MM.1S (cell line): ENCODE data around the gene STRADA.

ENCODE experiments used
- DNase-seq: peaks from one replicate; pipeline ENCODE4 v3.0.0-alpha.2; 2015
- H2AFZ ChIP-seq: fragments of 300-600 bp; sonication (generic); 2 replicates; pipeline ENCODE4 v1.6.0; 2016; ENCODE audit warnings: antibody characterized with exemption, low read length
- H3F3A ChIP-seq: fragments of 300-600 bp; sonication (generic); 2 replicates; pipeline ENCODE4 v1.6.1; 2016; ENCODE audit warnings: mild to moderate bottlenecking, antibody characterized with exemption, low read length, moderate library complexity, mixed read lengths; ENCODE audit not compliant: insufficient read depth
- H3K27ac ChIP-seq: fragments of 300-600 bp; sonication (generic); 2 replicates; pipeline ENCODE4 v1.5.1; 2016; ENCODE audit warnings: mild to moderate bottlenecking, low read length
- H3K27me3 ChIP-seq: fragments of 300-600 bp; sonication (generic); replicated peaks from 2 replicates; pipeline ENCODE4 v1.6.0; 2016; ENCODE audit warnings: low read length; ENCODE audit not compliant: insufficient read depth
- H3K36me3 ChIP-seq: fragments of 300-600 bp; sonication (generic); replicated peaks from 2 replicates; pipeline ENCODE4 v1.6.1; 2016; ENCODE audit warnings: mild to moderate bottlenecking, low read length, mixed read lengths; ENCODE audit not compliant: insufficient read depth
- H3K4me1 ChIP-seq: fragments of 300-600 bp; sonication (generic); 2 replicates; pipeline ENCODE4 v1.6.1; 2016; ENCODE audit warnings: low read length, mixed read lengths
- H3K4me2 ChIP-seq: fragments of 300-600 bp; sonication (generic); 2 replicates; pipeline ENCODE4 v1.6.0; 2016; ENCODE audit warnings: low read depth, low read length
- H3K4me3 ChIP-seq: fragments of 300-600 bp; sonication (generic); 2 replicates; pipeline ENCODE4 v1.5.1; 2016; ENCODE audit warnings: low read length, mixed read lengths
- H3K79me2 ChIP-seq: fragments of 300-600 bp; sonication (generic); 2 replicates; pipeline ENCODE4 v1.6.1; 2016; ENCODE audit warnings: mixed run types, low read length, mixed read lengths
- H3K9ac ChIP-seq: fragments of 300-600 bp; sonication (generic); 2 replicates; pipeline ENCODE4 v1.6.1; 2016; ENCODE audit warnings: low read length, mixed read lengths
- H3K9me2 ChIP-seq: fragments of 300-600 bp; sonication (generic); replicated peaks from 2 replicates; pipeline ENCODE4 v1.6.1; 2016; ENCODE audit warnings: mild to moderate bottlenecking, low read length, mixed read lengths; ENCODE audit not compliant: insufficient read depth
- H3K9me3 ChIP-seq: fragments of 300-600 bp; sonication (generic); replicated peaks from 2 replicates; pipeline ENCODE4 v1.6.1; 2016; ENCODE audit warnings: mild to moderate bottlenecking, low read length, mixed read lengths; ENCODE audit not compliant: insufficient read depth
- H4K20me1 ChIP-seq: fragments of 300-600 bp; sonication (generic); 2 replicates; pipeline ENCODE4 v1.6.1; 2016; ENCODE audit warnings: mild to moderate bottlenecking, low read length, moderate library complexity, mixed read lengths; ENCODE audit not compliant: insufficient read depth
- EZH2 ChIP-seq: fragments of 300-600 bp; sonication (generic); optimal IDR thresholded peaks from 2 replicates; pipeline ENCODE3; 2017; ENCODE audit warnings: low read depth, mild to moderate bottlenecking, antibody characterized with exemption, low read length, mixed read lengths
- EZH2phosphoT487 ChIP-seq: fragments of 300-600 bp; sonication (generic); IDR thresholded peaks from 2 replicates; pipeline ENCODE4 v1.6.1; 2018; ENCODE audit warnings: antibody characterized with exemption, low read length
- TF ChIP-seq, protein P1 (sequence below): fragments of 300-600 bp; sonication (generic); IDR thresholded peaks from 2 replicates; pipeline ENCODE4 v1.5.1; 2016; ENCODE audit warnings: antibody characterized with exemption, low read length, mixed read lengths

Gene STRADA

DNA sequence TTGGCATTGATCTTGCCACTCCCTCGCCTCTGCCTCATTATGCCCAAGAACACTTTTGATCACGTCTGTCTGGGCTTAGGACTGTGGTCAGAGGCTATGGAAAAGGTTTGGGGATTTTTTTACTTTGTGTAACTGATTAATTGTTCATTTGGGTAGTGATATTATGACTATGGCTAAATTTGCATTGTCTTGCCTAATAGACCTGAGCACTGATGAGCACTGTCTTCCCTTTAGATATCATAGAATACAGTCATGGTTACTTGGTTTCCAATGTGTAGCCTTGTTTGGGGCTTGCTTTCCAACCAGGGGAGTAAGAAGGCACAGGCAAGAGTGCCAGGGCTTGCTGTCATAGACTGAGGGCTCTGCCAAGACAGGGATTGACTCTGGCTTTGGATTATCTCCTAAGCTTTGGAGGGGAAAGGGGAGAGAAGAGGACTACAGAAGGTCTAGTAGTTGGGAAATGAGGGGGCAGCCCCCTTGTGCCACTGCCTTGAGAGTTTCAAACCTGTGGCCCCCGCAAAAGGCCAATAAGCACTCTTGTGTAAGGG is 55.4 kb downstream of the STRADA start:
- H3K4me1 ChIP-seq = no peaks in the 10 kb centered on the region
- H3K27ac ChIP-seq = no peak overlapping the region
- no peaks in the 10 kb centered on the region for H3K79me2 ChIP-seq
- no peak overlapping the region for H3K9ac ChIP-seq
- H3K4me3 ChIP-seq = no peak overlapping the region
- no peak for DNase-seq
- H3F3A ChIP-seq = no peaks in the 10 kb centered on the region
- H3K9me2 ChIP-seq = no peaks in the 10 kb centered on the region
- H3K9me3 ChIP-seq = no peaks in the 10 kb centered on the region
- no peaks in the 10 kb centered on the region for H4K20me1 ChIP-seq
- H3K27me3 ChIP-seq = no peaks in the 10 kb centered on the region
- no peaks in the 10 kb centered on the region for H3K36me3 ChIP-seq
- H2AFZ ChIP-seq = no peak overlapping the region
- TF ChIP-seq EZH2 (no peak), EZH2phosphoT487 (no peak)
- TF ChIP-seq, protein P1, sequence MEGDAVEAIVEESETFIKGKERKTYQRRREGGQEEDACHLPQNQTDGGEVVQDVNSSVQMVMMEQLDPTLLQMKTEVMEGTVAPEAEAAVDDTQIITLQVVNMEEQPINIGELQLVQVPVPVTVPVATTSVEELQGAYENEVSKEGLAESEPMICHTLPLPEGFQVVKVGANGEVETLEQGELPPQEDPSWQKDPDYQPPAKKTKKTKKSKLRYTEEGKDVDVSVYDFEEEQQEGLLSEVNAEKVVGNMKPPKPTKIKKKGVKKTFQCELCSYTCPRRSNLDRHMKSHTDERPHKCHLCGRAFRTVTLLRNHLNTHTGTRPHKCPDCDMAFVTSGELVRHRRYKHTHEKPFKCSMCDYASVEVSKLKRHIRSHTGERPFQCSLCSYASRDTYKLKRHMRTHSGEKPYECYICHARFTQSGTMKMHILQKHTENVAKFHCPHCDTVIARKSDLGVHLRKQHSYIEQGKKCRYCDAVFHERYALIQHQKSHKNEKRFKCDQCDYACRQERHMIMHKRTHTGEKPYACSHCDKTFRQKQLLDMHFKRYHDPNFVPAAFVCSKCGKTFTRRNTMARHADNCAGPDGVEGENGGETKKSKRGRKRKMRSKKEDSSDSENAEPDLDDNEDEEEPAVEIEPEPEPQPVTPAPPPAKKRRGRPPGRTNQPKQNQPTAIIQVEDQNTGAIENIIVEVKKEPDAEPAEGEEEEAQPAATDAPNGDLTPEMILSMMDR = no peak
- H3K4me2 ChIP-seq = no peak overlapping the region

GRCh38 chr17:63685578-63685977 is 56.0 kb downstream of the STRADA start:
- H3K9ac ChIP-seq = no peak overlapping the region
- no peaks in the 10 kb centered on the region for H3K36me3 ChIP-seq
- H3K9me3 ChIP-seq = no peaks in the 10 kb centered on the region
- H3F3A ChIP-seq = no peaks in the 10 kb centered on the region
- no peaks in the 10 kb centered on the region for H3K27me3 ChIP-seq
- no peaks in the 10 kb centered on the region for H3K9me2 ChIP-seq
- DNase-seq = no peak
- no peak overlapping the region for H3K4me2 ChIP-seq
- H3K4me3 ChIP-seq = no peak overlapping the region
- no peaks in the 10 kb centered on the region for H3K79me2 ChIP-seq
- H3K27ac ChIP-seq = no peak overlapping the region
- no peaks in the 10 kb centered on the region for H4K20me1 ChIP-seq
- TF ChIP-seq EZH2phosphoT487 (no peak), EZH2 (no peak)
- TF ChIP-seq, protein P1 = no peak
- no peak overlapping the region for H2AFZ ChIP-seq
- H3K4me1 ChIP-seq = no peaks in the 10 kb centered on the region

DNA sequence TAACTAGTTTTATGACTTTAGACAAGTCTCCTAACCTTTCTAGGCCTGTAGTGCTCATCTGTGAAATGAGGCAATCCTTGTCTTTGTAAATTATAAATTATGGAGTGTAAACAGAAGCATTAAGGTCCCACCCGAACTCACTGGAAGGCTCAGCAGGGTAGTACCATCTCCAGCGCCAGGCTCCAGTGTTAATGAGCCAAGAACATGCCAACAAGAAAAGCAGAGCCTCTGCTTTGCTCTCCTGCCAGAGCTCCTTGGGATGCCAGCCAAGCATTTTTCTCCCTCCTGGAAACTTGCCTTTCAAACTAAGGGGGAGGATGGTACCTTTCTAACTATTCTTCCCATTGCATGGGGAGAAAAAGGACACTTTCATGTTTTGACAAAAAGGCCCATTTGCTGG is 56.6 kb downstream of the STRADA start:
- Histone ChIP-seq H3K4me3 (no peak overlapping the region), H3F3A (no peaks in the 10 kb centered on the region), H3K9me3 (no peaks in the 10 kb centered on the region), H3K9me2 (no peaks in the 10 kb centered on the region), H3K36me3 (no peaks in the 10 kb centered on the region), H2AFZ (no peak overlapping the region), H3K79me2 (no peaks in the 10 kb centered on the region), H3K27ac (no peak overlapping the region), H3K9ac (no peak overlapping the region), H4K20me1 (no peaks in the 10 kb centered on the region), H3K27me3 (no peaks in the 10 kb centered on the region), H3K4me1 (no peaks in the 10 kb centered on the region), H3K4me2 (no peak overlapping the region)
- TF ChIP-seq EZH2 (no peak), EZH2phosphoT487 (no peak)
- TF ChIP-seq, protein P1 = no peak
- DNase-seq = no peak
